Trophoblast cell (in vitro differentiated cells and primary cell): Measurements from ENCODE around the gene HEMK1.

Experiments
- DNase-seq, 2 donors: peaks; one replicate each; pipeline ENCODE4 v3.0.0-alpha.2; 2016
- H2AFZ ChIP-seq: 2 replicates; pipeline ENCODE4 v1.6.1; 2013; ENCODE audit warnings: low read length, moderate library complexity, mild to moderate bottlenecking; ENCODE audit not compliant: insufficient read depth, poor library complexity
- H2AK5ac ChIP-seq: 2 replicates; pipeline ENCODE4 v1.6.1; 2013; ENCODE audit warnings: mild to moderate bottlenecking, low read length
- H2BK120ac ChIP-seq: 2 replicates; pipeline ENCODE4 v1.6.1; 2013; ENCODE audit warnings: low read length, mild to moderate bottlenecking, moderate library complexity; ENCODE audit not compliant: insufficient read depth, poor library complexity
- H2BK12ac ChIP-seq: 2 replicates; pipeline ENCODE4 v1.6.1; 2013; ENCODE audit warnings: mild to moderate bottlenecking, low read length, moderate library complexity
- H2BK5ac ChIP-seq: 2 replicates; pipeline ENCODE4 v1.6.1; 2013; ENCODE audit warnings: low read length, low read depth, moderate library complexity, mild to moderate bottlenecking; ENCODE audit not compliant: poor library complexity
- H3K14ac ChIP-seq: 2 replicates; pipeline ENCODE4 v1.6.1; 2013; ENCODE audit warnings: mild to moderate bottlenecking, low read length
- H3K18ac ChIP-seq: 2 replicates; pipeline ENCODE4 v1.6.1; 2013; ENCODE audit warnings: mild to moderate bottlenecking, low read length
- H3K23ac ChIP-seq: 2 replicates; pipeline ENCODE4 v1.6.1; 2013; ENCODE audit warnings: low read length
- H3K27ac ChIP-seq: 2 replicates; pipeline ENCODE4 v1.5.1; 2013; ENCODE audit warnings: low read depth, mild to moderate bottlenecking, inconsistent platforms, low read length, moderate library complexity
- H3K27me3 ChIP-seq: 2 replicates; pipeline ENCODE4 v1.6.1; 2013; ENCODE audit warnings: inconsistent platforms, mild to moderate bottlenecking, low read length, moderate library complexity; ENCODE audit not compliant: insufficient read depth
- H3K36me3 ChIP-seq, 2 experiments: 1 replicate in 1 of 2; 2 replicates in 1 of 2; pipeline ENCODE4 v1.6.1; 2013; ENCODE audit warnings: low read length in 2 of 2, mild to moderate bottlenecking in 2 of 2, moderate library complexity in 1 of 2; ENCODE audit not compliant: insufficient read depth in 2 of 2, control insufficient read depth in 1 of 2
- H3K4ac ChIP-seq: 2 replicates; pipeline ENCODE4 v1.6.1; 2013; ENCODE audit warnings: low read depth, mild to moderate bottlenecking, low read length, moderate library complexity
- H3K4me1 ChIP-seq, 2 experiments: 1 replicate in 1 of 2; 2 replicates in 1 of 2; pipeline ENCODE4 v1.6.1; 2013; ENCODE audit warnings: low read length in 2 of 2, mild to moderate bottlenecking in 2 of 2, moderate library complexity in 1 of 2; ENCODE audit not compliant: insufficient read depth in 2 of 2, control insufficient read depth in 1 of 2
- H3K4me2 ChIP-seq: 2 replicates; pipeline ENCODE4 v1.6.1; 2013; ENCODE audit warnings: inconsistent platforms, mild to moderate bottlenecking, low read length, moderate library complexity
- H3K4me3 ChIP-seq: 2 replicates; pipeline ENCODE4 v1.5.1; 2013; ENCODE audit warnings: mild to moderate bottlenecking, low read depth, low read length, inconsistent platforms
- H3K79me1 ChIP-seq: one replicate; pipeline ENCODE4 v1.6.1; 2013; ENCODE audit warnings: low read length
- H3K79me2 ChIP-seq: 2 replicates; pipeline ENCODE4 v1.6.1; 2013; ENCODE audit warnings: low read length, mild to moderate bottlenecking; ENCODE audit not compliant: control insufficient read depth, insufficient read depth, poor library complexity
- H3K9ac ChIP-seq: 2 replicates; pipeline ENCODE4 v1.6.1; 2013; ENCODE audit warnings: mild to moderate bottlenecking, low read length
- H3K9me3 ChIP-seq: 2 replicates; pipeline ENCODE4 v1.6.1; 2013; ENCODE audit warnings: low read depth, mild to moderate bottlenecking, control low read depth, inconsistent platforms, low read length; ENCODE audit not compliant: insufficient read depth
- H4K12ac ChIP-seq: 2 replicates; pipeline ENCODE4 v1.6.1; 2013; ENCODE audit warnings: low read depth, mild to moderate bottlenecking, low read length, moderate library complexity
- H4K8ac ChIP-seq: 2 replicates; pipeline ENCODE4 v1.6.1; 2013; ENCODE audit warnings: low read depth, mild to moderate bottlenecking, low read length, moderate library complexity
- H4K91ac ChIP-seq: one replicate; pipeline ENCODE4 v1.6.1; 2013; ENCODE audit warnings: low read depth, mild to moderate bottlenecking, low read length, moderate library complexity
- WGBS: extraction: QIAGEN DNeasy Blood & Tissue Kit; methylation state at CpG from one replicate; pipeline ENCODE4 v1.1.7; 2013; ENCODE audit warnings: missing lambda C conversion rate; ENCODE audit not compliant: insufficient read length, insufficient coverage; ENCODE audit errors: extremely low coverage; 5-methylcytosine and 5-hydroxymethylcytosine counted together

HEMK1 gene

GRCh38 chr3:50645378-50645777, 76.1 kb downstream of the HEMK1 start:
- H3K4ac ChIP-seq = no peak overlapping the region
- H3K36me3 ChIP-seq = peaks cover 0 to 2% of the 10 kb centered on the region in 2 experiments
- H3K27me3 ChIP-seq = no peaks in the 10 kb centered on the region
- no peak overlapping the region for H2BK12ac ChIP-seq
- no peak overlapping the region for H3K27ac ChIP-seq
- peaks cover 4% of the 10 kb centered on the region for H3K9me3 ChIP-seq
- H2BK5ac ChIP-seq = no peak overlapping the region
- no peak overlapping the region for H3K4me2 ChIP-seq
- H3K18ac ChIP-seq = no peak overlapping the region
- H3K23ac ChIP-seq = no peak overlapping the region
- H3K79me1 ChIP-seq = no peaks in the 10 kb centered on the region
- WGBS = no CpG with 5 or more reads among the region's 2 CpGs
- no peak for DNase-seq
- no peaks in the 10 kb centered on the region for H3K79me2 ChIP-seq
- H3K9ac ChIP-seq = no peak overlapping the region
- no peak overlapping the region for H2BK120ac ChIP-seq
- no peak overlapping the region for H3K4me3 ChIP-seq
- no peak overlapping the region for H4K12ac ChIP-seq
- no peak overlapping the region for H4K8ac ChIP-seq
- no peak overlapping the region for H3K14ac ChIP-seq
- H2AK5ac ChIP-seq = no peak overlapping the region
- H4K91ac ChIP-seq = no peak overlapping the region
- no peaks in the 10 kb centered on the region for H3K4me1 ChIP-seq
- no peak overlapping the region for H2AFZ ChIP-seq
